Right lobe of liver (tissue), 6 donors: Measurements from ENCODE around the gene OR2T8. TPM values are rescaled to one million over a fixed set of nuclear protein-coding genes. Genes with fewer than 3 reads are reported as not detected.

Experiments
- ATAC-seq, 4 donors: fragments of 200-7000 bp; cut with Tn5 transposase; one replicate each; pipeline ENCODE4 v1.9.1; 2020; ENCODE audit warnings: mild to moderate bottlenecking in 4 of 4, moderate library complexity in 4 of 4
- DNase-seq, 3 donors: peaks; one replicate each; pipeline ENCODE4 v3.0.0-alpha.2; 2020
- H3K27ac ChIP-seq, 3 donors: fragments of 200-600 bp; one replicate each; pipeline ENCODE4 v1.8.0; 2022
- H3K27me3 ChIP-seq, 2 donors: fragments of 200-600 bp; one replicate each; pipeline ENCODE4 v1.8.0; 2022
- H3K36me3 ChIP-seq, 4 donors: fragments of 200-600 bp; sonication (generic) in 1 of 4; one replicate each; pipeline versions ENCODE4 v1.5.1 to v1.8.0; 2017 to 2022; ENCODE audit warnings: control low read depth in 1 of 4
- H3K4me1 ChIP-seq, 4 donors: fragments of 200-600 bp; sonication (generic) in 1 of 4; one replicate each; pipeline versions ENCODE4 v1.5.1 to v1.8.0; 2017 to 2022; ENCODE audit warnings: control low read depth in 1 of 4
- H3K4me3 ChIP-seq, 3 donors: fragments of 200-600 bp; one replicate each; pipeline ENCODE4 v1.8.0; 2022
- H3K9me3 ChIP-seq, 4 donors: fragments of 200-600 bp; sonication (generic) in 1 of 4; one replicate each; pipeline versions ENCODE4 v1.5.1 to v1.8.0; 2017 to 2022; ENCODE audit warnings: control low read depth in 1 of 4
- POLR2A ChIP-seq: fragments of 450-650 bp; IDR thresholded peaks from one replicate; pipeline ENCODE4 v1.6.1; 2017; ENCODE audit warnings: antibody characterized with exemption, mild to moderate bottlenecking
- WGBS: methylation state at CpG from one replicate; pipeline ENCODE4 v1.1.6; 2018; ENCODE audit warnings: low coverage, low lambda C conversion rate; ENCODE audit not compliant: insufficient coverage; ENCODE audit errors: missing lambda C conversion rate; 5-methylcytosine and 5-hydroxymethylcytosine counted together
- intact Hi-C, 2 donors: fragments of 100-400 bp; cut with DNase I; formaldehyde crosslinking; loops; one replicate each; pipeline versions ENCODE4 v1.11.2 to v1.14.1; 2022
- total RNA-seq, 6 experiments: library from RNA; depleted of rRNA in 2 of 6; stranded (reverse); fragments of >200 nt in 2 of 6; fragmentation: NEBNext Ultra II Directional in 3 of 6; extraction: Animal tissue kit (Norgen Biotek cat#: 25700) in 3 of 6; gene quantifications; one replicate each; pipeline versions ENCODE4 v1.1.0 to v1.2.4, GENCODE V29; 2016 to 2023
- TF ChIP-seq, protein P1 (sequence below), 4 donors: fragments of 200-600 bp in 3 of 4; fragments of 450-650 bp in 1 of 4; IDR thresholded peaks; one replicate each; pipeline versions ENCODE4 v1.5.1 to v1.8.0; 2016 to 2022; ENCODE audit warnings: antibody characterized with exemption in 4 of 4, mild to moderate bottlenecking in 2 of 4
- donor health status: DM: no; HTN: yes; CAD: no.
- donor health status: DM: no; HTN: no; CAD: no.
- donor health status: DM: no; HTN: no; CAD: no.
- donor health status: DM: no; HTN: yes; CAD: no.
- donor health status: DM: no; HTN: yes; CAD: no.

The OR2T8 gene
- total RNA-seq, 6 experiments from 2014 or later = not detected

GRCh38 chr1:247923941-247924340, 3.9 kb downstream of the OR2T8 start:
- intact Hi-C loops = no loop called here
- 44% methylated on average over 3 of the region's 3 CpGs for WGBS
- Histone ChIP-seq H3K27ac (no peak overlapping the region), H3K27me3 (no peaks in the 10 kb centered on the region), H3K4me1 (no peaks in the 10 kb centered on the region), H3K9me3 (no peaks in the 10 kb centered on the region), H3K4me3 (no peak overlapping the region), H3K36me3 (no peaks in the 10 kb centered on the region)
- DNase-seq = no peak
- TF ChIP-seq, protein P1, sequence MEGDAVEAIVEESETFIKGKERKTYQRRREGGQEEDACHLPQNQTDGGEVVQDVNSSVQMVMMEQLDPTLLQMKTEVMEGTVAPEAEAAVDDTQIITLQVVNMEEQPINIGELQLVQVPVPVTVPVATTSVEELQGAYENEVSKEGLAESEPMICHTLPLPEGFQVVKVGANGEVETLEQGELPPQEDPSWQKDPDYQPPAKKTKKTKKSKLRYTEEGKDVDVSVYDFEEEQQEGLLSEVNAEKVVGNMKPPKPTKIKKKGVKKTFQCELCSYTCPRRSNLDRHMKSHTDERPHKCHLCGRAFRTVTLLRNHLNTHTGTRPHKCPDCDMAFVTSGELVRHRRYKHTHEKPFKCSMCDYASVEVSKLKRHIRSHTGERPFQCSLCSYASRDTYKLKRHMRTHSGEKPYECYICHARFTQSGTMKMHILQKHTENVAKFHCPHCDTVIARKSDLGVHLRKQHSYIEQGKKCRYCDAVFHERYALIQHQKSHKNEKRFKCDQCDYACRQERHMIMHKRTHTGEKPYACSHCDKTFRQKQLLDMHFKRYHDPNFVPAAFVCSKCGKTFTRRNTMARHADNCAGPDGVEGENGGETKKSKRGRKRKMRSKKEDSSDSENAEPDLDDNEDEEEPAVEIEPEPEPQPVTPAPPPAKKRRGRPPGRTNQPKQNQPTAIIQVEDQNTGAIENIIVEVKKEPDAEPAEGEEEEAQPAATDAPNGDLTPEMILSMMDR (IDR thresholded peaks at IDR 0.05) = no peak
- no peak for TF ChIP-seq POLR2A
- ATAC-seq = no peak

- TF ChIP-seq, protein P1 (IDR thresholded peaks at IDR 0.05) = no peak
- no peak for TF ChIP-seq POLR2A
- H3K36me3 ChIP-seq = no peaks in the 10 kb centered on the region
- no peak for ATAC-seq
- H3K27ac ChIP-seq = no peak within 1 kb of the TSS
- WGBS = 76% methylated on average over 9 of the region's 9 CpGs
- DNase-seq = no peak
- no peak within 1 kb of the TSS for H3K4me3 ChIP-seq
- H3K27me3 ChIP-seq = no peaks in the 10 kb centered on the region
- H3K4me1 ChIP-seq = no peaks in the 10 kb centered on the region
- intact Hi-C loops = no loop called here
- H3K9me3 ChIP-seq = no peaks in the 10 kb centered on the region
Measured at GRCh38 chr1:247924868-247925267, 4.8 kb downstream of the OR2T8 start, which contains the start of gene OR2AJ1. OR2AJ1 (plus strand) TSS chr1:247924889; CDS start chr1:247933769, 8,880 bp downstream.

DNA sequence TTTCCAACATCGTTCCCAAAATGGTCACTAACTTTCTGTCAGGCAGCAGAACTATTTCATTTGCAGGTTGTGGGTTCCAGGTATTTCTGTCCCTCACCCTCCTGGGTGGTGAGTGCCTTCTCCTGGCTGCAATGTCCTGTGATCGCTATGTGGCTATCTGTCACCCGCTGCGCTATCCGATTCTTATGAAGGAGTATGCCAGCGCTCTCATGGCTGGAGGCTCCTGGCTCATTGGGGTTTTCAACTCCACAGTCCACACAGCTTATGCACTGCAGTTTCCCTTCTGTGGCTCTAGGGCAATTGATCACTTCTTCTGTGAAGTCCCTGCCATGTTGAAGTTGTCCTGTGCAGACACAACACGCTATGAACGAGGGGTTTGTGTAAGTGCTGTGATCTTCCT, 13.9 kb downstream of the OR2T8 start:
- DNase-seq (no peak), ATAC-seq (no peak)
- no peak overlapping the region for H3K27ac ChIP-seq
- TF ChIP-seq, protein P1 (IDR thresholded peaks at IDR 0.05) = no peak
- TF ChIP-seq POLR2A = no peak
- no peaks in the 10 kb centered on the region for H3K9me3 ChIP-seq
- intact Hi-C loops = no loop called here
- H3K4me1 ChIP-seq = no peaks in the 10 kb centered on the region
- 84% methylated on average over 6 of the region's 8 CpGs for WGBS
- no peaks in the 10 kb centered on the region for H3K36me3 ChIP-seq
- no peak overlapping the region for H3K4me3 ChIP-seq
- no peaks in the 10 kb centered on the region for H3K27me3 ChIP-seq

DNA sequence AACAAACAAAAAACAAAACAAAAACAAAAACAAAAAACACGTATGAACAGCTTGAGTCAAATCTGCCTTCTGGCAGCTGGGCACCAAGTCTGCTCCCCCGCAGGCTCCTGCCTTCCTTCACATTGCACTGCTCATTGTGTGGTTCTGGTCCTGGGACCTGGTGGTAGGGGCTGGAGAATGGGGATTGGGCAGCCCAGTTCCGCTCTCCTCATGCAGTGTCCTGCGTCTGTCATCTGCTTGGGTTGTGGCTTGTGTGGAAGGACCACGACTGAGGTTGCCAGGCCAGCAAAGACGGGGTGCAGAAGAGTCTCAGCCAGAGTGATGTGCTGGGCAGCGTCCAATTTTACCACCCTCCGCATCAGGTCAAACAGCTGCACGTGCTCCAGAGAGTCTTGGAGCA, 15.7 kb downstream of the OR2T8 start:
- no peak for ATAC-seq
- Histone ChIP-seq H3K27ac (no peak overlapping the region), H3K9me3 (no peaks in the 10 kb centered on the region), H3K27me3 (no peaks in the 10 kb centered on the region), H3K36me3 (no peaks in the 10 kb centered on the region), H3K4me3 (no peak overlapping the region), H3K4me1 (no peaks in the 10 kb centered on the region)
- 86% methylated on average over 7 of the region's 9 CpGs for WGBS
- intact Hi-C loops = no loop called here
- TF ChIP-seq, protein P1 (IDR thresholded peaks at IDR 0.05) = no peak
- TF ChIP-seq POLR2A = no peak
- no peak for DNase-seq

DNA sequence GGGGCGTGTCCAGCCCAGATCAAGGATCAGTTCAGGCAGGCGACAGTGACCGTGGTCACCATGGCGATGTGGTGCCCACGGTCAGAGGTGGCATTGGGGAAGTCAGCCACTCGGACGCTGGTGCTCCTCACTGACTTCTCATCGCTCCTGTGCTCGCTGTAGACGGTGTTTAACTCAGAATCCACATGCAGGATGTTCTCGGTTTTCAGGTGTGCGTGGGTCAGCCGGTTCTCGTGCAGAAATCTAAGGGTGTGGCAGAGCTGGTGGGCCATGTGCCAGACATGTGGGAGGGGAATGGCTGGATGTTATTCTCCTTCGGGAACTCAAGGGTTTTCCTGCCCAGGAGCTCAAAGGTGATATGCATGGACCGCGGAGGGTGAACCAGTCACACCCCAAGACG, 16.4 kb downstream of the OR2T8 start:
- Histone ChIP-seq H3K27ac (no peak overlapping the region), H3K27me3 (no peaks in the 10 kb centered on the region), H3K4me1 (no peaks in the 10 kb centered on the region), H3K4me3 (no peak overlapping the region), H3K9me3 (no peaks in the 10 kb centered on the region), H3K36me3 (no peaks in the 10 kb centered on the region)
- DNase-seq = no peak
- intact Hi-C loops = no loop called here
- no peak for TF ChIP-seq POLR2A
- TF ChIP-seq, protein P1 (IDR thresholded peaks at IDR 0.05) = no peak
- ATAC-seq = no peak
- WGBS = 85% methylated on average over 13 of the region's 18 CpGs
